ENCODE results near the gene ANG.
"Not testable (repeated sequence)": the region's sequence is repeated elsewhere in the genome, so short reads cannot be mapped to it uniquely, and the experiment has no call there.

Gene ANG

DNA sequence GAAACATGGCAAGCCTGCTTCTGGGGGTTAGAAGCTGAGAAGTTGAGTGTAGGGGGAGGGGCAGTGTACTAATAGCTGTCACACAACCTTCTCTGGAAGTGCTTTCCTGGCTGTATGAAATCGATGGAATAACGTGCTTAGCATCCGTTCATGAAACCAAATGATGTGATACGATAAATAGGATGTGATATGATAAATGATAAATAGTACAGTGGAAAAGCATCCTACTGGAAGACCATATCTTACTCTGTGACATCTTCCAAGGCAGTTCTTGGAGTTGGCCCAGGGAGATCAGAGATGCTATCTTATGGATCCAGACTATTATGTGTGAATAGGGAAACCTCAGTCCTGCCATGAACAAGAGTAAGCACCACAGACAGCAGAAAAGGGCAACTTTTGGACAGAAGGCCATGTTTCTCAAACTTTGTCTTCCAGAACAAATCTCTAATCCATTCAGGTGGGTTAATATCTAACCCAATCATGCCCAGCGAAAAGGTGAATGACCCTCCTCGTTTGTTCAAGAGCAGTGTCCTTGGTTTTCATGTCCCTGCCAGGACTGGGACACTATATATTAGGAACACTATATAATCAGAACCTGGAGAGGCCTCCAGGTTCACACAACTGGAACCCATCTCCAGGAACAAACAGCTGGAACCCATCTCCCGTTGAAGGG lies at the start of gene ANG:
TSS of gene ANG (plus strand) at position 598 of the 673 bp plus-strand sequence. CDS start 4,801 bp downstream, outside the sequence.
- peaks cover 14% of the 10 kb centered on the region for H3K4me1 ChIP-seq (ENCODE audit: low read depth, poor library complexity, severe bottlenecking)
- TF ChIP-seq CTCF (conservative IDR thresholded peaks at IDR 0.05; ENCODE audit: low read depth, low read length) = no peak
- H3K36me3 ChIP-seq (ENCODE audit: insufficient read depth) = no peaks in the 10 kb centered on the region
- no peaks in the 10 kb centered on the region for H3K79me2 ChIP-seq (ENCODE audit: insufficient read depth, low read depth)
- H3K4me2 ChIP-seq = no peak within 1 kb of the TSS
- H3K27ac ChIP-seq = no peak within 1 kb of the TSS
- H3K4me3 ChIP-seq (IDR thresholded peaks at IDR 0.05; ENCODE audit: insufficient read depth, low read depth, low read length) = no peak within 1 kb of the TSS
- H3K9ac ChIP-seq = no peak within 1 kb of the TSS
- H3K27me3 ChIP-seq (ENCODE audit: insufficient read depth, low read depth) = no peaks in the 10 kb centered on the region
- H2AFZ ChIP-seq (ENCODE audit: low read depth) = no peak within 1 kb of the TSS
- H4K20me1 ChIP-seq (ENCODE audit: insufficient read depth) = no peaks in the 10 kb centered on the region

- H3K27me3 ChIP-seq (ENCODE audit: insufficient read depth, low read depth) = no peaks in the 10 kb centered on the region
- H3K4me2 ChIP-seq = no peak within 1 kb of the TSS
- no peak within 1 kb of the TSS for H3K9ac ChIP-seq
- H3K4me1 ChIP-seq (ENCODE audit: low read depth, poor library complexity, severe bottlenecking) = no peaks in the 10 kb centered on the region
- H3K36me3 ChIP-seq (ENCODE audit: insufficient read depth) = no peaks in the 10 kb centered on the region
- no peak for TF ChIP-seq CTCF (conservative IDR thresholded peaks at IDR 0.05; ENCODE audit: low read depth, low read length)
- no peak within 1 kb of the TSS for H2AFZ ChIP-seq (ENCODE audit: low read depth)
- no peaks in the 10 kb centered on the region for H3K79me2 ChIP-seq (ENCODE audit: insufficient read depth, low read depth)
- H4K20me1 ChIP-seq (ENCODE audit: insufficient read depth) = no peaks in the 10 kb centered on the region
- H3K4me3 ChIP-seq (IDR thresholded peaks at IDR 0.05; ENCODE audit: insufficient read depth, low read depth, low read length) = no peak within 1 kb of the TSS
- H3K27ac ChIP-seq = no peak within 1 kb of the TSS
These were observed 47.0 kb upstream of the ANG start, which contains the start of gene OR6S1 for GRCh38 chr14:20641591-20641990. Gene OR6S1 (minus strand): TSS chr14:20641691. CDS start chr14:20641691, 0 bp downstream.

DNA sequence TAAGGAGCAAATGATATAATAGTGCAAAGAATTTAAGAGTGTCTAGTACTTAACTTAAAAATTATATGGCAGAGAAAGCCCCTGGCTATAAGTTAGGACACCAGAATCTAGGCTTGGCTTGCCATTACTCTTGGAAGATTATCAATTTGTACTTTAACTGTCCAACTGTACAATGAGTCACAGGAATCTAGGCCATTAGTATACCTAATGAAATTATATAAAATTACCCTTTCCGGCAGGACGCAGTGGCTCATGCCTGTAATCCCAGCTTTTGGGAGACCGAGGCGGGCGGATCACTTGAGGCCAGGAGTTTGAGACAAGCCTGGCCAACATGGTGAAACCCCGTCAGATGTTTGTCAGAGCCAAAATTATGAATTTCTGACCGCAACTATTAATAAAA lies 46.4 kb upstream of the ANG start:
- Histone ChIP-seq H3K27me3 (ENCODE audit: insufficient read depth, low read depth) (no peaks in the 10 kb centered on the region), H3K4me2 (no peak overlapping the region), H3K4me3 (IDR thresholded peaks at IDR 0.05; ENCODE audit: insufficient read depth, low read depth, low read length) (no peak overlapping the region), H2AFZ (ENCODE audit: low read depth) (no peak overlapping the region), H3K79me2 (ENCODE audit: insufficient read depth, low read depth) (no peaks in the 10 kb centered on the region), H3K9ac (no peak overlapping the region), H3K4me1 (ENCODE audit: low read depth, poor library complexity, severe bottlenecking) (no peaks in the 10 kb centered on the region), H4K20me1 (ENCODE audit: insufficient read depth) (no peaks in the 10 kb centered on the region), H3K27ac (no peak overlapping the region), H3K36me3 (ENCODE audit: insufficient read depth) (no peaks in the 10 kb centered on the region)
- TF ChIP-seq CTCF (conservative IDR thresholded peaks at IDR 0.05; ENCODE audit: low read depth, low read length) = no peak

- H3K4me2 ChIP-seq; H3K36me3 ChIP-seq (ENCODE audit: insufficient read depth); H3K4me1 ChIP-seq (ENCODE audit: low read depth, poor library complexity, severe bottlenecking); H3K27ac ChIP-seq; H3K27me3 ChIP-seq (ENCODE audit: insufficient read depth, low read depth); H4K20me1 ChIP-seq (ENCODE audit: insufficient read depth); H3K9ac ChIP-seq; H2AFZ ChIP-seq (ENCODE audit: low read depth); H3K79me2 ChIP-seq (ENCODE audit: insufficient read depth, low read depth); H3K4me3 ChIP-seq (IDR thresholded peaks at IDR 0.05; ENCODE audit: insufficient read depth, low read depth, low read length): not testable (repeated sequence)
These were observed 45.8 kb upstream of the ANG start for GRCh38 chr14:20642755-20643154.

DNA sequence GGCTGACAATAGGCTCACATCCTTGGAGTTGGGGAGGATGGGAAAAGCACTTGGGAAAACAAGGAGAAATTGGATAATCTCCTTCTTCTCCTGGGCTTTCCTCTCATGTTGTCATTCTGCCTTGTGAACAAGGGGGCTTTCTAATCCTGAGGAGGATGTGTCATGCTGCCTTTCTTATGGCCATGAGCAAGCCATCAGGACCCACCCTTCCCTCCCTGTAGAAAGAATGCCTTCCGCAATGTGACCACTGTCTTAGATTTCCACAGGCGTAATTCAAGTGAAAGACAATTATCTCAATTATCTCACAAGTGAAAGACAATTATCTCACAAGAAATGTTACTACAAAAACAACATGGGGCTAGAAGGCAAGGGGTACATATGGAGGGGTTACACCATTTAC lies 44.0 kb upstream of the ANG start:
- Histone ChIP-seq H3K27me3 (ENCODE audit: insufficient read depth, low read depth) (no peaks in the 10 kb centered on the region), H4K20me1 (ENCODE audit: insufficient read depth) (no peaks in the 10 kb centered on the region), H3K4me2 (no peak overlapping the region), H3K9ac (no peak overlapping the region), H3K4me1 (ENCODE audit: low read depth, poor library complexity, severe bottlenecking) (no peaks in the 10 kb centered on the region), H3K4me3 (IDR thresholded peaks at IDR 0.05; ENCODE audit: insufficient read depth, low read depth, low read length) (no peak overlapping the region), H3K36me3 (ENCODE audit: insufficient read depth) (no peaks in the 10 kb centered on the region), H3K79me2 (ENCODE audit: insufficient read depth, low read depth) (no peaks in the 10 kb centered on the region), H3K27ac (no peak overlapping the region), H2AFZ (ENCODE audit: low read depth) (no peak overlapping the region)
- no peak for TF ChIP-seq CTCF (conservative IDR thresholded peaks at IDR 0.05; ENCODE audit: low read depth, low read length)
